Body of pancreas (tissue), 4 donors: ENCODE results near the gene WSCD1. TPM values are rescaled to one million over a fixed set of nuclear protein-coding genes. Genes with fewer than 3 reads are reported as not detected.

Experiments
- ATAC-seq: fragments of 150-250 bp; one replicate; pipeline ENCODE4 v1.9.1; 2016
- DNase-seq, 4 donors: peaks; one replicate each; pipeline ENCODE4 v3.0.0-alpha.2; 2019
- H3K27ac ChIP-seq, 4 donors: fragments of 200-600 bp; sonication (generic); 1 replicate in 3 of 4; 2 replicates in 1 of 4; pipeline versions ENCODE4 v1.5.1 to v1.6.1; 2016 to 2019; ENCODE audit warnings: mild to moderate bottlenecking in 1 of 4, mixed read lengths in 1 of 4, moderate library complexity in 1 of 4
- H3K27me3 ChIP-seq, 2 donors: fragments of 200-600 bp; sonication (generic); one replicate each; pipeline ENCODE4 v1.6.0; 2016; ENCODE audit warnings: mild to moderate bottlenecking in 1 of 2
- H3K36me3 ChIP-seq, 2 donors: fragments of 200-600 bp; sonication (generic); replicated peaks in 1 of 2; 2 replicates each; pipeline ENCODE4 v1.5.1; 2016; ENCODE audit warnings: low read depth in 2 of 2; ENCODE audit not compliant: insufficient read depth in 1 of 2
- H3K4me1 ChIP-seq: fragments of 200-600 bp; sonication (generic); one replicate; pipeline ENCODE4 v1.6.0; 2016
- H3K4me3 ChIP-seq, 2 donors: fragments of 200-600 bp; sonication (generic); 1 replicate in 1 of 2; 2 replicates in 1 of 2; pipeline ENCODE4 v1.5.1; 2016 to 2019
- H3K9me3 ChIP-seq, 3 donors: fragments of 200-600 bp; sonication (generic); 1 replicate in 2 of 3; 2 replicates in 1 of 3; pipeline ENCODE4 v1.5.1; 2016
- POLR2A ChIP-seq, 3 donors: fragments of 450-650 bp; IDR thresholded peaks; one replicate each; pipeline ENCODE4 v1.6.1; 2016; ENCODE audit warnings: antibody characterized with exemption in 3 of 3, mild to moderate bottlenecking in 2 of 3
- WGBS, 2 donors: methylation state at CpG; one replicate each; pipeline ENCODE4 v1.1.5; 2017; 5-methylcytosine and 5-hydroxymethylcytosine counted together
- intact Hi-C: fragments of 100-400 bp; cut with DNase I; formaldehyde crosslinking; loops from one replicate; pipeline ENCODE4 v1.15.1; 2023
- total RNA-seq, 2 donors: library from RNA; depleted of rRNA; stranded (reverse); fragments of >200 nt; gene quantifications; one replicate each; pipeline ENCODE4 v1.1.0, GENCODE V29; 2016
- TF ChIP-seq, protein P1 (sequence below), 7 experiments: fragments of 450-650 bp in 4 of 7; fragments of 200-600 bp in 3 of 7; sonication (generic) in 3 of 7; IDR thresholded peaks; one replicate each; pipeline ENCODE4 v1.5.1; 2016 to 2019; ENCODE audit warnings: antibody characterized with exemption in 7 of 7

Gene WSCD1
- total RNA-seq, 2 donors from 2014 or later, result 1.8 to 3.0 TPM

DNA sequence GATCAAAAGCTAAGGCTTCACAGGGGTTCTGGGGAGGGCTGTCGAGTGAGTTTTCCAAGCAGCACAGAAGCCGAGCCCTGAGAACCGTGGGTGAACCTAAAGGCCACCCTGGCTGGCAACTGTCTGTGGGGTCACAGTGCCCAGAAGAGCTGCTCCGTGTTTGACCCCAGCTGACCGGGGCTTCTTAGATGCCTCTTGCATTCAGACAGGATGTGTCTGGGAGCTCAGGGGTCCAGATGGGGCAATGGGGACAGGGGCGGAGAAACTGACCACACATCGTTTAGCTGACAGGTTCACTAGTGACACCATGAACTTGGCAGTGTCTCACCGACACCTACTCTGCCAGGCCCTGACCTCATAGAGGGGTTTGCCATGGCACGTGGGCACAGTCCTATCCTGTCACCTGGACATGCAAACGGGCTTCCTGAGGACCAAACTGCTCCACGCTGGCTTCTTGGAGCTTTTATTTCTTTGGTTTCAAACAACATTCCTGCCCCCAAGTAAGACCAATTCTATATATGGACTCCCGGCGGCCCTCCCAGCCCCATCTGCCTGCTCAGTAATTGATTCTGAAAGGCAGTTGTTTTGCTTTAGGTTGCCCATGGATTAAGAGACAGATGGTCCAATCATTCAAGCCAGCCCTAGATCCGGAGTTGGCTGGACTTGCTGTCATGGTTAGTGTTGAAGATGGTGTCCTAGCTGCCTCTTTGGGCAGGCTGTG lies 22.2 kb downstream of the WSCD1 start:
- Histone ChIP-seq H3K27me3 (no peaks in the 10 kb centered on the region), H3K4me3 (no peak overlapping the region), H3K9me3 (no peaks in the 10 kb centered on the region), H3K27ac (no peak overlapping the region), H3K36me3 (no peaks in the 10 kb centered on the region), H3K4me1 (no peaks in the 10 kb centered on the region)
- intact Hi-C loops, result no loop called here
- TF ChIP-seq POLR2A (IDR thresholded peaks at IDR 0.05), result no peak
- TF ChIP-seq, protein P1, sequence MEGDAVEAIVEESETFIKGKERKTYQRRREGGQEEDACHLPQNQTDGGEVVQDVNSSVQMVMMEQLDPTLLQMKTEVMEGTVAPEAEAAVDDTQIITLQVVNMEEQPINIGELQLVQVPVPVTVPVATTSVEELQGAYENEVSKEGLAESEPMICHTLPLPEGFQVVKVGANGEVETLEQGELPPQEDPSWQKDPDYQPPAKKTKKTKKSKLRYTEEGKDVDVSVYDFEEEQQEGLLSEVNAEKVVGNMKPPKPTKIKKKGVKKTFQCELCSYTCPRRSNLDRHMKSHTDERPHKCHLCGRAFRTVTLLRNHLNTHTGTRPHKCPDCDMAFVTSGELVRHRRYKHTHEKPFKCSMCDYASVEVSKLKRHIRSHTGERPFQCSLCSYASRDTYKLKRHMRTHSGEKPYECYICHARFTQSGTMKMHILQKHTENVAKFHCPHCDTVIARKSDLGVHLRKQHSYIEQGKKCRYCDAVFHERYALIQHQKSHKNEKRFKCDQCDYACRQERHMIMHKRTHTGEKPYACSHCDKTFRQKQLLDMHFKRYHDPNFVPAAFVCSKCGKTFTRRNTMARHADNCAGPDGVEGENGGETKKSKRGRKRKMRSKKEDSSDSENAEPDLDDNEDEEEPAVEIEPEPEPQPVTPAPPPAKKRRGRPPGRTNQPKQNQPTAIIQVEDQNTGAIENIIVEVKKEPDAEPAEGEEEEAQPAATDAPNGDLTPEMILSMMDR (IDR thresholded peaks at IDR 0.05), result no peak
- 85 to 91% methylated on average over 11 to 14 of the region's 14 CpGs for WGBS, 2 donors
- ATAC-seq (no peak), DNase-seq (no peak)

- Histone ChIP-seq H3K27ac (no peak overlapping the region), H3K36me3 (no peaks in the 10 kb centered on the region), H3K4me1 (no peaks in the 10 kb centered on the region), H3K9me3 (no peaks in the 10 kb centered on the region), H3K4me3 (no peak overlapping the region), H3K27me3 (no peaks in the 10 kb centered on the region)
- intact Hi-C loops, result no loop called here
- no peak for DNase-seq
- ATAC-seq, result no peak
- TF ChIP-seq, protein P1 (IDR thresholded peaks at IDR 0.05), result no peak
- TF ChIP-seq POLR2A (IDR thresholded peaks at IDR 0.05), result no peak
- WGBS, 2 donors, result 82 to 92% methylated on average over 11 of the region's 11 CpGs
Observed at GRCh38 chr17:6092903-6093468, 22.8 kb downstream of the WSCD1 start.

DNA sequence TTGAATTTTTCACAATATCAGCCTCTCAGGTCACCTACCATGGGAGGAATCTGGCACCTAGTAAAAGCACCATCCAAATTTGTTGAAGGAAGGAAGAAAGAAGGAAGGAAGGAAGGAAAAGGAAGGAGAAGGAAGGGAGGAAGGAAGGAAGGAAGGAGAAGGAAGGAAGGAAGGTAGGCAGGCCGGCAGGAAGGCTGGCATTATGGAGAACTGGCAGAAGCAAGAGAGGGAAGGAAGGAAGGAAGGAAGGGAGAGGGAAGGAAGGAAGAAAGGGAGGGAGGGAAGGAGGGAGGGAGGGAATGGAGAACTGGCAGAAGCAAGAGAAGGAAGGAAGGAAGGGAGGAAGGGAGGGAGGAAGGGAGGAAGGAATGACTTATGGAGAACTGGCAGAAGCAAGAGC lies 24.3 kb downstream of the WSCD1 start:
- Histone ChIP-seq H3K4me3 (no peak overlapping the region), H3K36me3 (no peaks in the 10 kb centered on the region), H3K4me1 (no peaks in the 10 kb centered on the region), H3K27me3 (no peaks in the 10 kb centered on the region), H3K27ac (no peak overlapping the region), H3K9me3 (no peaks in the 10 kb centered on the region)
- intact Hi-C loops, result no loop called here
- 27 to 73% methylated on average over 1 of the region's 1 CpG for WGBS, 2 donors
- TF ChIP-seq, protein P1 (IDR thresholded peaks at IDR 0.05), result no peak
- no peak for TF ChIP-seq POLR2A (IDR thresholded peaks at IDR 0.05)
- ATAC-seq (no peak), DNase-seq (no peak)

GRCh38 chr17:6094926-6095325 lies 24.7 kb downstream of the WSCD1 start:
- intact Hi-C loops, result no loop called here
- H3K9me3 ChIP-seq, result no peaks in the 10 kb centered on the region
- WGBS, 2 donors, result 94 to 97% methylated on average over 11 of the region's 11 CpGs
- TF ChIP-seq POLR2A (IDR thresholded peaks at IDR 0.05), result no peak
- TF ChIP-seq, protein P1 (IDR thresholded peaks at IDR 0.05), result no peak
- ATAC-seq, result no peak
- no peaks in the 10 kb centered on the region for H3K4me1 ChIP-seq
- H3K36me3 ChIP-seq, result no peaks in the 10 kb centered on the region
- no peak overlapping the region for H3K4me3 ChIP-seq
- no peak for DNase-seq
- no peaks in the 10 kb centered on the region for H3K27me3 ChIP-seq
- H3K27ac ChIP-seq, result no peak overlapping the region

DNA sequence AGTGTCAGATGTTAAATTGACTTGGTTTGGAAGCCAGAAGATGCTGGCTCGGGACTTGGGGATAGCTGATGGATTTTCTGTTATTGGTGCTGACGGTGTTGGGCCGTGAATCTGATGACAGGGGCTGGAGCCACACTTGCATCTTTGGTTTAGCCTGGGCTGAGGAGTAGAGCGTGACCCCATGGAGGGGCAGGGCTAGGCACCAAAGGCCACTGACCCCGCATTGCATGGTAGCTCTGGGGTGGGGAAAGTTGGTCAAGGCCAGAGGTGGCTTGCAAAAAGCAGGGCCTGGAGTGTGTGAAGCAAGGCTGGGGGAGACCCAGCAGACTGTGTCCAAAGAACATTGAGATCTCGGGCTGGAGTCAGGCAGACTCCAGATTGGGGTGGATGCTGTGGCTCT lies 25.3 kb downstream of the WSCD1 start:
- intact Hi-C loops, result no loop called here
- TF ChIP-seq, protein P1 (IDR thresholded peaks at IDR 0.05), result no peak
- TF ChIP-seq POLR2A (IDR thresholded peaks at IDR 0.05), result no peak
- no peak overlapping the region for H3K27ac ChIP-seq
- WGBS, 2 donors, result 78 to 94% methylated on average over 4 to 6 of the region's 6 CpGs
- H3K4me1 ChIP-seq, result no peaks in the 10 kb centered on the region
- H3K9me3 ChIP-seq, result no peaks in the 10 kb centered on the region
- H3K27me3 ChIP-seq, result no peaks in the 10 kb centered on the region
- DNase-seq (no peak), ATAC-seq (no peak)
- H3K36me3 ChIP-seq, result no peaks in the 10 kb centered on the region
- H3K4me3 ChIP-seq, result no peak overlapping the region
